GM19395 (cell line): ENCODE data around the gene GADD45B.
"Not testable (repeated sequence)": the region's sequence is repeated elsewhere in the genome, so short reads cannot be mapped to it uniquely, and the experiment has no call there.

Source experiments
- ATAC-seq: cut with Tn5 transposase; IDR thresholded peaks from one replicate; pipeline ENCODE4 v1.9.1; 2021; ENCODE audit warnings: mild to moderate bottlenecking, moderate library complexity; ENCODE audit not compliant: unreplicated experiment

The GADD45B gene

DNA sequence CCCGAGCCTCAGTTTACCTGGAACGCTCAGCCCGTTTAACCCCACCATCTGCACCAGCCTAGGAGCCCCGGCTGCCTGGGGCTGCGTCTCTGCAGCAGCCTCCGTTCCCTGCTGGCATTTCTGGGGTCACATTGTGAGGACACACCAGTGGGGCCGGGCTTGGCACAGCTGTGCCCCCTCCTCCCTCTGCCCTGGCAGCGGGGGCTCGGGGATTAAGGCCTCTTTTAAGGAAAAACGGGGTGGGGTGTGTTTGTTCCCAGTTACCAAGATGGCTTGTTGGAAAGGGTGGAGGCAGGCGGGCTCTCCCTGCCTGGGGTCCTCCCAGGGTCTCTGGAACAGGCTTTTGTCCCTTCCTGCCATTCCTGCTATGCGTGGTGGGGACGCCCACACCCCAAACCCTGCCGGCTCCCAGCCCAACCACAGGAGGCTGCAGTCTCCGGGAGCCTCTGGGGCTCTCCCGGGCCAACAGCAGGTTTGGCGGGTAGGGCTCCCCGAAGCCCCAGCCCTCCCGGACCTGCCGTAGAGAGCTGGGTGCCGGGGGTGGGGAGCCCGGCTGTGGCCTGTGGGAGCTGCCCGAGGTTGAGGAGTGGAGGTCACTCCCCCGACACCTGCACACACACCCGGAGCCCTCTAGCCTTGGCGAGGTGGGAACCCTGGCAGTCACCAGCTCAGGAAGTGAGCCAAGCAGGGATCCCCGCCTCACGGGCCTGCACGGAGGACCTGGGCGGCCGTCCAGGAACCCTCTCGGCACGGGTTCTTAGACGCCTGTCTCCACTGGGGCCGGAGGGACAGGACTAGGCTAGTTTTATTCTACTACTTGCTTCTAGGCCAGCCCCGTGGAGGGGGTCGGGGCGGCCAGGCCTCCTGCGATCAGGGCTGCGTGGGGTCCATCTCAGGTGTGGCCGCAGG, 36.9 kb downstream of the GADD45B start:
- ATAC-seq, result no peak

DNA sequence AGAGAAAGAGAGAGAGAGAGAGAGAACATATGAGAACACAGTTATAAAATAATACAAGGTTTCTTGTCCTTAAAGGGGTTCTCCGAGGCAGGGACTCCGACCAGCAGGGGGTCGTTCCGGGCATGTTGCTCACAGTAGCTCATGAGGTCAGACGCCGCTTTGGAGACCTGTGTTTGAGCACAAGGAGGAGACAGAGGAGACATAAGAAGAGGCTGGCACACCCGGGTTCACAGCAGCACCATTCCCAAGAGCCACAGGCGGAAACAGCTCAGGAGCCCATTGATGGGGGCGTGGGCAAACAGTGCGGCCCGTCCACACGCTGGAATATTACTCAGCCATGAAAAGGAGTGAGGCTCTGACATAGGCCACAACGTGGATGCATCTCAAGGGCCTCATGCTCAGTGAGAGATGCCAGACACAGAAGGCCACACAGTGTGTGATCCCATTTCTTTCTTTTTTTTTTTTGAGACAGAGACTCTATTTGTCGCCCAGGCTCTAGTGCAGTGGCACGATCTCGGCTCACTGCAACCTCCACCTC, 39.1 kb downstream of the GADD45B start:
- ATAC-seq, result no peak

DNA sequence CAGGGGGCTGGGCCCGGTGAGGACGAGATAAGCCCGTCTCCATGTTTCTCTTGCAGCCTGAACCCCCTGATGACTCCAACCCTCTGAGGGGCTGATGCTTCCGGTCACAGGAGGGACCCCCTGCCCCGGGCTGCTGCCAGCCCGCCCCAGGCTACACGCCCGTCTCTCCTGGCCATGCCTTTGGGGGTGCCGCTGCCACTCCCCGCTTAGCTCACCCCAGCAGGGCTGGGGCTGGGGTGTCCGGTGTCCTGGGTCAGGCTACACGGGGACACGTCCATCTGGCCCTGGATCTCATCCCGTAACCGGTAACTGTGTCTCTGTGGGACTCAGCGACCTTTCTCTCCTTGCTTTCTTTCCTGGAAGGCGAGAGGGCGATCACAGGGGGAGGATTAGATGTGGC, 40.8 kb downstream of the GADD45B start:
- no peak for ATAC-seq

DNA sequence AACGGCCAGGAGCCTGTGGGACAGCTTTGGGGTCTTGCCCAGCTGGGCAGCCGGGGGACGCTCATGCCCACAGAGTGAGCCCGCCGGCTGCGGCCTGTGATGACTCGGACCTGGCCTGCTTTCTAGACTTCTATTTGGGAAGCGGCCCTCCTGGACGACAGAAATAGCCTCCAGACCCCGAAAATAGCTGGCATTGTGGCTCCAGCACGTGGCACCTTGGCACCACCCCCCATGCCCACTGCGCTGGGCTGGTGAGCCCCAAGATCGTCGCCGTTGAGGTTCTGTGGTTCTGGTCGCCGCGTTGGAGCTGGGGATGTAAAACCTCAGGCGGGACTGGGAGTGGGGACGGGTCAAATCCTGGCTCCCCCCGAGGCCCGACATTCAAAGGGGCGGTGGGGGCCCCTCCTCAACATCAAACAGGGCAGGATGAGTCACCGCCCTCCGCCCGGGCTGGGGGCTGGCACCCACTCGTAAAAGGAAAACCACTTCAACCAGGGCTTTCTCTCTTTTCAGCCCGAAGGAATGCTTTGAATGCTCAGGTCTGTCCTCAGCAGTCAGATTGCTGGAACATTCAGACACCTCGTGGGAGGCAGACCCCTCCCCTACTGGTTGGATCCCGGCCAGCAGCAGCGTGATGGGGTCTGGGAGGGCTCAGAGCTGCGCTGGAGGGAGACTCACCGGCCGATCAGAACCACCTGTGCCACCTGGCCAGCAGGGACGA, 42.1 kb downstream of the GADD45B start:
- no peak for ATAC-seq

DNA sequence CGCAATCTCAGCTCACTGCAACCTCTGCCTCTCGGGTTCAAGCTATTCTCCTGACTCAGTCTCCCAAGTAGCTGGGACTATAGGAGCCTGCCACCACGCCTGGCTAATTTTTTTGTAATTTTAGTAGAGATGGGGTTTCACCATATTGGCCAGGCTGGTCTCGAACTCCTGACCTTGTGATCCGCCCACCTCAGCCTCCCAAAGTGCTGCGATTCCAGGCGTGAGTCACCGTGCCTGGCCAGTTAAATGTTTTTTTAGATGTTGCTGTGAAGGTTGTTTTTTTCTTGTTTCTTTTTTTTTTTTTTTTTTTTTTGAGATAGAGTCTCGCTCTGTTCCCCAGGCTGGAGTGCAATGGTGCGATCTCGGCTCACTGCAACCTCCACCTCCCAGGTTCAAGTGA, 42.9 kb downstream of the GADD45B start:
- not testable (repeated sequence) for ATAC-seq

DNA sequence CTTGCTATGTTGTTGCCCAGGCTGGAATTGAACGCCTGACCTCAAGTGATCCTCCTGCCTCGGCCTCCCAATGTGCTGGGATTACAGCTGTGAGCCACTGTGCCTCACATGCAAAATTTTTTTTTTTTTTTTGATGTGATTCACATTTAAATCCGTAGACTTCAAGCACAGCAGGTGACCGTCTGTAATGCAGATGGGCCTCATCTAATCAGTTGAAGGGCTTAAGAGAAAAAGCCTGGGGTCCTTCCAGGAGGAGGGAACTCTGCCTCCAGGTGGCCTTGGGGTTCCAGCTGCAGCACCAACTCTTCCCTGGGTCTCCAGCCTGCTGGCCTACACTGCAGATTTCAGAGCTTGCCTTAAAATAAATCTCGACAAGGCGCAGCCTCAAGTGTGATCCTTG, 43.6 kb downstream of the GADD45B start:
- ATAC-seq, result no peak

DNA sequence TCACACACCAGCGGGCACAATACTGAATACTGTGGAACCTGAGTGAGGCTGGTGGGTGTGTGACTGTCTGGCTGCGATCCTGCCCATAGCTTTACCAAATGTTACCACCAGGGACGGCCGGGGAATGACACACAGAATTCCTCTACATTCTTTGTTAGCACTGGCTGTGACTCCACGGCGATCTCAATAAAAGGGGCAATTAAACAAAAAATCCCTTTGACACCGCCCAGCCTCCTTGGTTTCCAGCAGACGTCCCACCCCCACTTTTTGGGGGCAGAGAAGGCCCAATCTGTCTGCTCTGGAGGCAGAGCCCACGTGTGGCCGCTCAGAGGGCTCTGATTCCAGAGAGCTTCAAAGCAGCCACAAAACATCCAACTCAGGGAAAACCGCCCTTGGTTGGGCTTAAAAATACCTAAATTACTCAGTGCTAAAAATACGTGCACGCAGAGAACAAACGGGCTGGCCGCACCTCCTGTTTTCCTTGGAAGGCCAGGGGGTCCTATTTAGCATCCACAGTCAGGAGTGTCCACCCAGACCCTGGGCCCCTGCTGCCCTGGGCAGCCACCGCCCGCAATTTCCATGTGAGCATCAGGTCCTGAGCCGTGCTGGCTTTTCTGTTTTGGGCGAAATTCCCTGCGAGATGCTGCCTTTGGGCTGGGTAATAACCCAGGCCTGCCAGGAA, 47.8 kb downstream of the GADD45B start:
- no peak for ATAC-seq

DNA sequence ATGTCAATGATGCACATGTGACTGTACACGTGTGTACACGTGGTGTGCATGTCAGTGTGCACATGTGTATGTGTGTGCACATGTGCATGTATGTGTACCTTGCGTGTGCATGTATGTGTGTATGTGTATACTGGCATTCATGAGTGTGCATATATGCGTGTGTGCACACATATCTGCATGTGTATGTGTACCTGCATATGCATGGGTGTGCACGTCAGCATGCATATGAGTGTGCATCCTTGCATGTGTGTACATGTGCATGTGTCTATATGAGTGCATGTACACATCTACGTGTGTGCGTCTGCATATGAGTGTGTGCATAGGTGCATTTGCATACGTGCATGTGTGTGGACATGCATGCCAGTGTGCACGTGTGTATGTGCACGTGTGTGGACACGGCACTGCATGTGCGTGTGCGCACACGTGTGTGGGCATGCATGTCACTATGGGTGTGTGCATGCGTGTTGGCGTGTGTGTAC, 48.5 kb downstream of the GADD45B start:
- no peak for ATAC-seq

DNA sequence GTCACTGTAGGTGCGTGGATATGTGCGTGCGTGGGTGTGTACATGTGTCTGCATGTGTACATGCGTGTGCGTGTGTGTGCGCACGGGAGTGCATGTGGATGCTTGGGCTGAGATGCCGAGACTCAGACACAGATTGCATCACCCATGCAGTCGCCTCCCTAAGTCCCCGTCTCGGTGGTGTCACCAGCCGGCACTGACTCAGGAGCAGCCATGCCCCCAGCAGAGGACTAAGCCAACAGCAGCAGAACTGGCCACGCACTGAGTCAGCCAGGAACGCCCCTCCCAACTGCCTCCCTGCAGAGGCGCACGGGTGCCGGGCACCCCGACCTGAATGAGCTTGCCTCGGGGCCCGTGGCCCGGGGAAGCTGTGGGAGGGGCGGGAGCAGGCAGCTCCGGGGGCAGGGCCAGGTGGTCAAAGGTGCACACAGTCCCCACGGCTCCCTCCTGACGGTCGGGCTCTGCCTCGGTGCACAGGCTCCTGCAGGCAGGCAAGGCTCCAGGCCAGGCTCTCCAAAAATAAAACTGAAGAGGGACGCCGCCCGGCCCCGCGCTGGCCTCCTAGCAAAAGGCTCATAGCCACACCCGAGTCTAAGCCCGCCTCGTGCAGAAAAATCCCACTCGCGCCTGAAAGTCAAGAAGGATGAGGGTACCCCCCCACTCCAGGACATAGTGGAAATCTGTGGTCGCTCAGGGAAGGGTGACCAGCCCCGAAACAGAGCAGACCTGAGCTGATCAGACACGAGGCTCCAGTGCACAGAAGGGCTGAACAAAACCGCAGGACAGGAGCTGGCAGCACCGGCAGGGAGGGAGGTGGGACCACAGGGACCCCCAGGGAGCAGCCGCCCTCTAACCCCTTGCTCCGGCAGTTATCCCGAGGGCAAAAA, 49.2 kb downstream of the GADD45B start:
- ATAC-seq, result no peak

DNA sequence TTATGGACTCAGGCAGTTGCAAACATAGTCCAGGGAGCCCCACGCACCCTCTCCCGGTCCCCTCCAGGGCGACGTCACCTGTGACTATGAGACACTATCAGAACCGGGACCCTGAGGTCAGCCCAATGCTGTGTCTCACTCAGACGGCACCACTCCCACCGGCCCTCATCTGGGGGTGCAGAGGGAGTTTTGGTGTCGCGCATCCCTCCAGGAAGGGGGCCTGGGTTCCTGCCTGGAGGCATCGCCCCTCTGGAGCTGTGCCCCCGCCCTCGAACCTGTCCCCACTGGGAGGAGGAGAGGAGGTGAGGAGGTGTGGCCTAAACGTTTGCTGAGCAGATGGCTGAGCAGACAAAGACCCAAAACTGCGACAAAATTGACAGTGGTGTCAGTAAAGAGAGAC, 51.2 kb downstream of the GADD45B start:
- no peak for ATAC-seq

DNA sequence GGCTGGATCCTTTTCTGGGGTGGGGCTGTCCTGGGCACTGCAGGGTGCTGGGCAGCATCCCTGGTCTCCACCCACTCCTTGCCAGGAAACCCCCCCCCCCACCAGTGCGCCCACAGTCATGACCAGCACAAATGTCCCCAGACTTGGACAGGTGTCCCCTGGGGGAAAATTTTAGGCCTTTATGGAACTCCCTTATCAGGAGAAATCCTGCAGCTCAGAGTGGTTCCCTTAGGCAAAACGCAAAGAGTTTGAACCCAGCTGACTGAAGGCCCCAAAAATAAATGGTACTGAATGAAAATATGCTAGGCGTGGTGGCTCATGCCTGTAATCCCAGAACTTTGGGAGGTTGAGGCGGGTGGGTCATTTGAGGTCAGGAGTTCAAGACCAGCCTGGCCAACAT, 51.8 kb downstream of the GADD45B start:
- no peak for ATAC-seq
